GM12878 (cell line): ENCODE data around the gene CORO1C. TPM values are rescaled to one million over a fixed set of nuclear protein-coding genes. Genes with fewer than 3 reads are reported as not detected.
A peak's percentile ranks its signal among the peaks of the same experiment; 100 is the strongest.

Experiments used
- ATAC-seq: fragments of 200-7000 bp; cut with Tn5 transposase; 3 replicates; pipeline ENCODE4 v1.9.1; 2020; ENCODE audit warnings: mild to moderate bottlenecking, moderate library complexity
- BruUV-seq: library from RNA; stranded (reverse); fragments of 400-500 nt; replicated peaks from 2 replicates; lab custom pipeline; 2021; lab: Mats Ljungman, UMichigan
- CTCF ChIA-PET: fragments of 300-600 bp; sonication (Branson Sonifier 250); formaldehyde crosslinking; extraction: SDS; loops from one replicate; lab custom pipeline; 2021; ENCODE audit warnings: inconsistent platforms; lab: Yijun Ruan, JAX
- POLR2A ChIA-PET: fragments of 350-600 bp; formaldehyde crosslinking; extraction: SDS; loops from one replicate; lab custom pipeline; 2021; ENCODE audit warnings: inconsistent platforms; lab: Charles Lee
- RAD21 ChIA-PET: fragments of 300-600 bp; sonication (Branson Sonifier 250); formaldehyde crosslinking; loops from one replicate; lab custom pipeline; 2023; ENCODE audit warnings: antibody characterized with exemption; ENCODE audit not compliant: unreplicated experiment; lab: Charles Lee
- SMC1A ChIA-PET: fragments of 300-600 bp; sonication (Branson Sonifier 250); formaldehyde crosslinking; loops from one replicate; lab custom pipeline; 2023; ENCODE audit not compliant: unreplicated experiment, uncharacterized antibody; lab: Charles Lee
- DNase-seq: peaks from one replicate; pipeline ENCODE4 v3.0.0-alpha.2; 2011; ENCODE audit warnings: low read depth, low spot score
- FAIRE-seq: peaks from 3 replicates; lab custom pipeline; 2011; peaks lifted over from hg19 to GRCh38; lab: Jason Lieb, UNC
- H2AFZ ChIP-seq: 2 replicates; pipeline ENCODE4 v1.6.0; 2011; ENCODE audit warnings: low read depth, low read length, control low read depth; ENCODE audit not compliant: control insufficient read depth
- H3K27ac ChIP-seq: 2 replicates; pipeline ENCODE4 v1.5.1; 2011; ENCODE audit warnings: control low read depth; ENCODE audit not compliant: control insufficient read depth, insufficient read depth
- H3K27me3 ChIP-seq, 2 experiments: replicated peaks in 1 of 2; 2 replicates each; pipeline versions ENCODE4 v1.6.0 to v1.6.1; 2011; ENCODE audit warnings: low read length in 1 of 2; ENCODE audit not compliant: control insufficient read depth in 2 of 2, insufficient read depth in 2 of 2
- H3K36me3 ChIP-seq, 2 experiments: 2 replicates each; pipeline ENCODE4 v1.5.1; 2011; ENCODE audit warnings: low read length in 1 of 2; ENCODE audit not compliant: control insufficient read depth in 2 of 2, insufficient read depth in 2 of 2
- H3K4me1 ChIP-seq: 2 replicates; pipeline ENCODE4 v1.6.1; 2011; ENCODE audit warnings: mild to moderate bottlenecking, low read length, moderate library complexity, mixed read lengths; ENCODE audit not compliant: control insufficient read depth, insufficient read depth
- H3K4me2 ChIP-seq: 2 replicates; pipeline ENCODE4 v1.6.0; 2011; ENCODE audit warnings: control low read depth; ENCODE audit not compliant: control insufficient read depth, insufficient read depth
- H3K4me3 ChIP-seq: fragments of 200-600 bp; sonication (generic); 2 replicates; pipeline ENCODE4 v1.5.1; 2016
- H3K79me2 ChIP-seq: 2 replicates; pipeline ENCODE4 v1.6.0; 2011; ENCODE audit warnings: low read length; ENCODE audit not compliant: control insufficient read depth, insufficient read depth
- H3K9ac ChIP-seq: 2 replicates; pipeline ENCODE4 v1.8.0; 2011; ENCODE audit warnings: low read length, control low read depth, mixed read lengths; ENCODE audit not compliant: control insufficient read depth, insufficient read depth
- H3K9me3 ChIP-seq: replicated peaks from 3 replicates; pipeline ENCODE4 v1.5.1; 2011; ENCODE audit warnings: mild to moderate bottlenecking, low read length; ENCODE audit not compliant: control insufficient read depth, insufficient read depth
- H4K20me1 ChIP-seq: 2 replicates; pipeline ENCODE4 v1.6.0; 2011; ENCODE audit not compliant: control insufficient read depth, insufficient read depth
- EED ChIP-seq: sonication (generic); IDR thresholded peaks from 2 replicates; pipeline ENCODE4 v1.6.1; 2016; ENCODE audit warnings: antibody characterized with exemption, low read depth
- EP300 ChIP-seq, 2 experiments: fragments of 150-350 bp in 1 of 2; IDR thresholded peaks; 2 replicates each; pipeline ENCODE4 v1.6.1; 2011 to 2012; ENCODE audit warnings: low read depth in 2 of 2, low read length in 2 of 2, borderline replicate concordance in 1 of 2, improper control_type of control experiment in 1 of 2, inconsistent platforms in 1 of 2; ENCODE audit not compliant: control insufficient read depth in 1 of 2
- ESRRA ChIP-seq: IDR thresholded peaks from 2 replicates; pipeline ENCODE4 v1.6.1; 2012; ENCODE audit warnings: mild to moderate bottlenecking, low read length, improper control_type of control experiment
- ETV6 ChIP-seq, 2 experiments: fragments of 450-650 bp in 1 of 2; IDR thresholded peaks in 1 of 2; conservative IDR thresholded peaks in 1 of 2; 2 replicates each; pipeline ENCODE4 v1.6.1; 2014; ENCODE audit warnings: antibody characterized with exemption in 1 of 2, borderline replicate concordance in 1 of 2, low read depth in 1 of 2, mild to moderate bottlenecking in 1 of 2, moderate library complexity in 1 of 2
- NFIC ChIP-seq: IDR thresholded peaks from 2 replicates; pipeline ENCODE4 v1.6.1; 2012; ENCODE audit warnings: low read depth, mild to moderate bottlenecking, inconsistent platforms, low read length, moderate library complexity
- RAD51 ChIP-seq: fragments of 450-650 bp; IDR thresholded peaks from 2 replicates; pipeline ENCODE4 v1.6.1; 2016; ENCODE audit warnings: moderate library complexity, mild to moderate bottlenecking, inconsistent platforms
- RUNX3 ChIP-seq: IDR thresholded peaks from 2 replicates; pipeline ENCODE4 v1.6.1; 2012; ENCODE audit warnings: low read length, inconsistent platforms
- SMARCA5 ChIP-seq: fragments of 450-650 bp; IDR thresholded peaks from 2 replicates; pipeline ENCODE4 v1.6.1; 2017; ENCODE audit warnings: mild to moderate bottlenecking
- ZNF217 ChIP-seq: fragments of 450-650 bp; IDR thresholded peaks from 2 replicates; pipeline ENCODE4 v1.6.1; 2017; ENCODE audit warnings: antibody characterized with exemption, mild to moderate bottlenecking
- ZNF24 ChIP-seq: fragments of 450-650 bp; IDR thresholded peaks from 2 replicates; pipeline ENCODE4 v1.6.1; 2017; ENCODE audit warnings: antibody characterized with exemption, mild to moderate bottlenecking
- WGBS: methylation state at CpG from one replicate; pipeline ENCODE4 v1.1.6; 2016; ENCODE audit warnings: low lambda C conversion rate; ENCODE audit not compliant: insufficient replicate concordance, insufficient coverage; ENCODE audit errors: missing lambda C conversion rate; 5-methylcytosine and 5-hydroxymethylcytosine counted together
- in situ Hi-C: fragments of 300-500 bp; cut with MboI; formaldehyde crosslinking; loops from 9 replicates; pipeline ENCODE4 v1.14.3; 2018; ENCODE audit warnings: mixed read lengths
- intact Hi-C: fragments of 100-400 bp; cut with micrococcal nuclease; formaldehyde crosslinking; loops from one replicate; pipeline ENCODE4 v1.14.2; 2022; ENCODE audit not compliant: unreplicated experiment
- polyA plus RNA-seq, 11 experiments: library from polyadenylated mRNA; depleted of rRNA in 4 of 11; unstranded in 6 of 11; stranded (reverse) in 5 of 11; fragments of >200 nt; fragmentation: Nextera tagmentation in 4 of 11; fragmentation: Illumina TruSeq in 1 of 11; extraction: Ambion mirVana in 4 of 11; extraction: Trizol in 1 of 11; gene quantifications; 1 replicate in 1 of 11; 2 replicates in 10 of 11; pipeline versions ENCODE4 v1.2.1 to v1.2.3, GENCODE V29; 2011 to 2016; ENCODE audit warnings: inconsistent platforms in 2 of 11, missing spikeins in 2 of 11, low read depth in 1 of 11
- total RNA-seq, 4 experiments: library from RNA; depleted of rRNA in 3 of 4; stranded (reverse); fragments of >200 nt in 3 of 4; fragmentation: Illumina TruSeq in 1 of 4; extraction: Trizol in 1 of 4; gene quantifications; 2 replicates each; pipeline versions ENCODE4 v1.2.1 to v1.2.3, GENCODE V29; 2013 to 2021

CORO1C gene
- total and polyA plus RNA-seq, 10 of the 15 experiments (the other 5 are each of a cell fraction or from before 2014, with no cell fraction given): 52.7 to 254 (median 171) TPM

DNA sequence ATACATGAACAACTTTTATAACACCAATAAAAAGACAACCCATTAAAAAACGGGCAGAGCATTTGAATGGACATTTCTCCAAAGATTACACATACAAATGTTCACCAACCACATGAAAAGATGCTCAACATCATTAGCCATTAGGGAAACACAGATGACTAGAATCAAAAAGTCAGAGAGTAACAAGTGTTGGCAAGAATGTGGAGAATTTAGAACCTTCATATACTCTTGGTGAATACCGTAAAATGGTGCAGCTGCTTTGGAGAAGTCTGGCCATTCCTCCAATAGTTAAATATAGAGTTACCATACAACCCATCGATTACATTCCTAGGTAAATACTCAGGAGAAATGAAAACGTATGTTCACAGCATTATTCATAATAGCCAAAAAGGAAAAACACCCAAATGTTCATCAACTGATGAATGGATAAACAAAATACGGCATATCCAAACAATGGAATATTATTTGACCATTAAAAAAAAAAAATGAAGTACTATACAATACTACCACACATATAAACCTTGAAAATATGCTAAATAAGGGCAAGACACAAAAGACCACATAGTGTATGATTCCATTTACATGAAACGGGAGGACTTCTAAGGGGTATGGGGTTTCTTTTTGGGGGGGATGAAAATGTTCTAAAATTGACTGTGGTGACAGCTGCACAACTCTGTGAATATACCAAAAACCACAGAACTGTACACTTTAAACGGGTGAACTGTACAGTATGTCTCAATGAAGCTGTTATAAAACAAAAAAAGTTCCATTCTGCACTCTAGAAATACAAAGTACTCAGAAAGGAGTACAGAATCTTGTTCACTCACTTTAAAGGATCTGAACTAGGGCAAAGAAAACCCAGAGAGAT lies 3.2 kb downstream of the CORO1C start:
- TF ChIP-seq NFIC (no peak), ZNF24 (0 out of 2 replicates have a peak, but pooled peaks have one; percentile 6), RUNX3 (peak; percentile 64)
- Histone ChIP-seq H4K20me1 (no peaks in the 10 kb centered on the region), H3K79me2 (peaks cover 78% of the 10 kb centered on the region), H3K9ac (0 out of 2 replicates have a peak overlapping the region, but pooled peaks have one; percentile 12), H3K4me3 (peak overlapping the region; percentile 88), H3K36me3 (no peaks in the 10 kb centered on the region), H3K27ac (no peak overlapping the region), H3K4me2 (peak overlapping the region; percentile 90), H3K4me1 (peaks cover 18% of the 10 kb centered on the region), H2AFZ (no peak overlapping the region), H3K27me3 (no peaks in the 10 kb centered on the region), H3K9me3 (no peaks in the 10 kb centered on the region)
- FAIRE-seq (no peak), DNase-seq (no peak), ATAC-seq (no peak)
- ChIA-PET RAD21 (interaction anchor here (0.6 to 2.9 kb wide), 8 partner anchors 17 to 111 kb away, joined by 3 to 14 read pairs (median 4); no protein-coding TSS in a partner anchor), SMC1A (interaction anchor here (0.7 to 6.3 kb wide), 9 partner anchors 11 to 141 kb away, joined by 3 to 61 read pairs (median 4); no protein-coding TSS in a partner anchor), CTCF (interaction anchor here (0.7 to 1.3 kb wide), 10 partner anchors 8 to 131 kb away, joined by 3 to 6 read pairs (median 4); no protein-coding TSS in a partner anchor), POLR2A (interaction anchor here (1.0 to 2.3 kb wide), 6 partner anchors 13 to 160 kb away, joined by 3 to 7 read pairs (median 6); no protein-coding TSS in a partner anchor)
- intact Hi-C loops: no loop called here
- BruUV-seq: no TSS peak
- in situ Hi-C loops: no loop called here
- WGBS: 56% methylated on average over 7 of the region's 7 CpGs

DNA sequence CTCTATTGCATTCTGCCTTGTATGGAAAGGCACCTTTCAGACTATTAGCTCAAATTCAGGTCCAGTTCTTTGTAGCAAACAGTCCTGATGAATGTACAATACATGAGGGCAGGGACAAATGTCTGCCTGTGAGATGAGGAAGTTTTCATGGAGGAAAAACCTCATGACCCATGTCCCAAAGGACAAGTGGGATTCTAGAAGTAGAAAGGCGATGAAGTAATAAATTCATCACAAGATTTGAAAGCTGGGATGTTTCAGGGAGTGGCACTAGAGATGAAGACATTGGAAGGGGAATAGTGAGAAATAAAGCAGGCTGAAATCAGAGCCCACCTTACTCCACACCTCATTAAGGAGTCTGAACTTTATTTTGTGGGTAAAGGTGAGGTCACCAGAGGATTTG lies 4.2 kb downstream of the CORO1C start:
- POLR2A ChIA-PET: interaction anchor here (0.5 to 2.3 kb wide), 6 partner anchors 12 to 159 kb away, joined by 3 to 7 read pairs (median 4); no protein-coding TSS in a partner anchor
- H3K79me2 ChIP-seq: peaks cover 88% of the 10 kb centered on the region
- TF ChIP-seq ESRRA: no peak
- no peak for TF ChIP-seq SMARCA5
- no peak for TF ChIP-seq NFIC
- no peak for TF ChIP-seq ZNF217
- TF ChIP-seq ETV6 (conservative IDR thresholded peaks at IDR 0.05 in 1 of 2, IDR thresholded peaks at IDR 0.05 in 1 of 2; ENCODE audit: borderline replicate concordance in 1 of 2, low read depth in 1 of 2): no peak
- no peak for TF ChIP-seq RAD51
- TF ChIP-seq EP300 (IDR thresholded peaks at IDR 0.05; ENCODE audit: borderline replicate concordance in 1 of 2, control insufficient read depth in 1 of 2, low read depth in 2 of 2, low read length in 2 of 2): no peak
- TF ChIP-seq EED: no peak

More for the DNA sequence above, 4.2 kb downstream of the CORO1C start:
- H3K27me3 ChIP-seq: no peaks in the 10 kb centered on the region
- FAIRE-seq: no peak
- H4K20me1 ChIP-seq: no peaks in the 10 kb centered on the region
- no peak for DNase-seq
- no peak for ATAC-seq
- H3K27ac ChIP-seq: 0 out of 2 replicates have a peak overlapping the region, but pooled peaks have one; percentile 3
- no peak overlapping the region for H3K4me3 ChIP-seq
- H3K9me3 ChIP-seq: no peaks in the 10 kb centered on the region
- in situ Hi-C loops: no loop called here
- ChIA-PET CTCF (interaction anchor here (1.0 to 1.5 kb wide), 3 partner anchors 11 to 63 kb away, joined by 3 to 5 read pairs (median 4); no protein-coding TSS in a partner anchor), RAD21 (interaction anchor here (1.2 to 2.9 kb wide), 5 partner anchors 32 to 110 kb away, joined by 3 to 14 read pairs (median 4); no protein-coding TSS in a partner anchor), SMC1A (interaction anchor here (0.8 to 6.3 kb wide), 4 partner anchors 24 to 142 kb away, joined by 3 to 61 read pairs (median 7); no protein-coding TSS in a partner anchor)
- WGBS: 100% methylated on average over 1 of the region's 1 CpG
- no peaks in the 10 kb centered on the region for H3K36me3 ChIP-seq
- intact Hi-C loops: no loop called here
- H3K4me1 ChIP-seq: peaks cover 13% of the 10 kb centered on the region
- peak overlapping the region; percentile 38 for H3K4me2 ChIP-seq
- H3K9ac ChIP-seq: no peak overlapping the region
- no TSS peak for BruUV-seq
- no peak overlapping the region for H2AFZ ChIP-seq
